Parathyroid adenoma (tissue), 2 donors: ENCODE data around the gene CHPF2.

Source experiments
- H2AFZ ChIP-seq: fragments of 300-600 bp; sonication (generic); one replicate; pipeline ENCODE4 v1.7.0; 2017; ENCODE audit warnings: antibody characterized with exemption, mild to moderate bottlenecking
- H3K27ac ChIP-seq: fragments of 300-600 bp; sonication (generic); one replicate; pipeline ENCODE4 v1.7.0; 2017
- H3K27me3 ChIP-seq: fragments of 300-600 bp; sonication (generic); one replicate; pipeline ENCODE4 v1.7.0; 2017; ENCODE audit warnings: low read length; ENCODE audit not compliant: control insufficient read depth, insufficient read depth
- H3K36me3 ChIP-seq: fragments of 300-600 bp; sonication (generic); one replicate; pipeline ENCODE4 v1.7.0; 2017; ENCODE audit warnings: low read length; ENCODE audit not compliant: control insufficient read depth, insufficient read depth
- H3K4me1 ChIP-seq: fragments of 300-600 bp; sonication (generic); one replicate; pipeline ENCODE4 v1.7.0; 2017; ENCODE audit warnings: control low read depth
- H3K4me2 ChIP-seq: fragments of 300-600 bp; sonication (generic); one replicate; pipeline ENCODE4 v1.7.0; 2017; ENCODE audit warnings: low read length
- H3K4me3 ChIP-seq: fragments of 300-600 bp; sonication (generic); one replicate; pipeline ENCODE4 v1.7.0; 2017; ENCODE audit warnings: low read depth, low read length
- H3K79me2 ChIP-seq: fragments of 300-600 bp; sonication (generic); one replicate; pipeline ENCODE4 v1.7.0; 2017; ENCODE audit warnings: control low read depth
- H3K9ac ChIP-seq: fragments of 300-600 bp; sonication (generic); one replicate; pipeline ENCODE4 v1.7.0; 2017; ENCODE audit warnings: mild to moderate bottlenecking
- H3K9me3 ChIP-seq: fragments of 300-600 bp; sonication (generic); one replicate; pipeline ENCODE4 v1.7.0; 2017; ENCODE audit warnings: low read length; ENCODE audit not compliant: control insufficient read depth
- CTCF ChIP-seq: fragments of 300-600 bp; sonication (generic); IDR thresholded peaks from one replicate; pipeline ENCODE4 v1.7.0; 2017; ENCODE audit warnings: antibody characterized with exemption, mild to moderate bottlenecking
- donor health status: primary hyperparathyroidism.

CHPF2 gene

GRCh38 chr7:151276666-151277590 lies 44.6 kb downstream of the CHPF2 start:
- peak overlapping the region; percentile 7 for H3K4me3 ChIP-seq
- no peaks in the 10 kb centered on the region for H3K79me2 ChIP-seq
- no peaks in the 10 kb centered on the region for H3K9me3 ChIP-seq
- peak overlapping the region; percentile 71 for H3K4me2 ChIP-seq
- no peaks in the 10 kb centered on the region for H3K36me3 ChIP-seq
- peaks cover 12% of the 10 kb centered on the region for H3K4me1 ChIP-seq
- H3K9ac ChIP-seq, result no peak overlapping the region
- no peaks in the 10 kb centered on the region for H3K27me3 ChIP-seq
- H3K27ac ChIP-seq, result no peak overlapping the region
- TF ChIP-seq CTCF, result no peak
- H2AFZ ChIP-seq, result peak overlapping the region; percentile 90

- Histone ChIP-seq H3K36me3 (no peaks in the 10 kb centered on the region), H3K9ac (no peak overlapping the region), H3K4me1 (peaks cover 7% of the 10 kb centered on the region), H3K27me3 (no peaks in the 10 kb centered on the region), H2AFZ (peak overlapping the region; percentile 90), H3K27ac (no peak overlapping the region), H3K9me3 (no peaks in the 10 kb centered on the region), H3K79me2 (no peaks in the 10 kb centered on the region), H3K4me2 (peak overlapping the region; percentile 71), H3K4me3 (no peak overlapping the region)
- TF ChIP-seq CTCF, result no peak
These were observed 45.3 kb downstream of the CHPF2 start for GRCh38 chr7:151277631-151278030.

GRCh38 chr7:151278949-151279348 lies 46.7 kb downstream of the CHPF2 start:
- no peak overlapping the region for H3K4me3 ChIP-seq
- no peak for TF ChIP-seq CTCF
- H3K27ac ChIP-seq, result no peak overlapping the region
- H2AFZ ChIP-seq, result no peak overlapping the region
- H3K36me3 ChIP-seq, result no peaks in the 10 kb centered on the region
- peaks cover 7% of the 10 kb centered on the region for H3K4me1 ChIP-seq
- no peak overlapping the region for H3K4me2 ChIP-seq
- H3K9me3 ChIP-seq, result no peaks in the 10 kb centered on the region
- no peak overlapping the region for H3K9ac ChIP-seq
- H3K27me3 ChIP-seq, result no peaks in the 10 kb centered on the region
- H3K79me2 ChIP-seq, result no peaks in the 10 kb centered on the region

GRCh38 chr7:151279868-151280267 lies 47.6 kb downstream of the CHPF2 start:
- H3K4me2 ChIP-seq, result no peak overlapping the region
- TF ChIP-seq CTCF, result no peak
- H3K9me3 ChIP-seq, result no peaks in the 10 kb centered on the region
- H3K4me1 ChIP-seq, result peaks cover 7% of the 10 kb centered on the region
- H3K79me2 ChIP-seq, result no peaks in the 10 kb centered on the region
- no peak overlapping the region for H3K27ac ChIP-seq
- no peaks in the 10 kb centered on the region for H3K27me3 ChIP-seq
- no peak overlapping the region for H3K4me3 ChIP-seq
- H3K36me3 ChIP-seq, result no peaks in the 10 kb centered on the region
- no peak overlapping the region for H2AFZ ChIP-seq
- H3K9ac ChIP-seq, result no peak overlapping the region
